Activated CD4-positive, CD25-positive, alpha-beta regulatory T cell (primary cell): ENCODE data around the gene RAB35.

Experiments used
- DNase-seq, 4 experiments: peaks; one replicate each; lab custom pipeline; 2025; lab: John Stamatoyannopoulos, UW

The RAB35 gene

DNA sequence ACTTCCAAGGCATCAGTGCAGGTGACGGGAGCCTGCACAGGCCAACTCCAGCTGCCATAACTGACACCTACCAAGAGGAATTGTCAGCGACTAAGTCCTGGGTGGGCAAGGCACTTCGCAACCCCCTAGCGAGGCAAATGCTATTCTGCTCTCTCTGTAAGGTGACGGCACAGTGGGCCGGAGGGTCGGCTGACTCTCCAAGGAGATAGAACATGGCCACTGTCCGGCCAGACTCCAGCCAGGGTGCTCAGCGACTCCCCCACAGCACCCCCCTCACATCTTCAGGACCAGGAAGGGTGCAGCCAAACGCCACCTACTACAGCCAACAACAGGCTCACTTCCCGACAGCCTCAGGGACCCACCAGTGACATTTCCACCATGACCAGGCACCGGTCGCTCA is 13.2 kb downstream of the RAB35 start:
- DNase-seq: no peak

DNA sequence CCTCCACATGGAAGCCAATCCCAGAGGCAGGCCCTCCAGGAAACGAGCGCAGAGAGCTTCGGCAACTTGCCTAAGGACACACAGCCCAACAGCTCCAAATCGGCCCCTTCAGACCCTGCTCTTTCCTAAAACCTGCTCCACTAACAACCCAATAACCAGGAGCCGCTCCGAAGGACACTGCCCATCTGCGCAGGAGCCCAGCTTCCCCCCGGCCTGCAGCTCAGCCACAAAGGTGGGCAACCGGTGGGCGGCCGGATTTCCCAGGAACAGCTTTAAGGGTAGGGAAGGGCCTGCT is 13.6 kb downstream of the RAB35 start:
- DNase-seq: no peak

DNA sequence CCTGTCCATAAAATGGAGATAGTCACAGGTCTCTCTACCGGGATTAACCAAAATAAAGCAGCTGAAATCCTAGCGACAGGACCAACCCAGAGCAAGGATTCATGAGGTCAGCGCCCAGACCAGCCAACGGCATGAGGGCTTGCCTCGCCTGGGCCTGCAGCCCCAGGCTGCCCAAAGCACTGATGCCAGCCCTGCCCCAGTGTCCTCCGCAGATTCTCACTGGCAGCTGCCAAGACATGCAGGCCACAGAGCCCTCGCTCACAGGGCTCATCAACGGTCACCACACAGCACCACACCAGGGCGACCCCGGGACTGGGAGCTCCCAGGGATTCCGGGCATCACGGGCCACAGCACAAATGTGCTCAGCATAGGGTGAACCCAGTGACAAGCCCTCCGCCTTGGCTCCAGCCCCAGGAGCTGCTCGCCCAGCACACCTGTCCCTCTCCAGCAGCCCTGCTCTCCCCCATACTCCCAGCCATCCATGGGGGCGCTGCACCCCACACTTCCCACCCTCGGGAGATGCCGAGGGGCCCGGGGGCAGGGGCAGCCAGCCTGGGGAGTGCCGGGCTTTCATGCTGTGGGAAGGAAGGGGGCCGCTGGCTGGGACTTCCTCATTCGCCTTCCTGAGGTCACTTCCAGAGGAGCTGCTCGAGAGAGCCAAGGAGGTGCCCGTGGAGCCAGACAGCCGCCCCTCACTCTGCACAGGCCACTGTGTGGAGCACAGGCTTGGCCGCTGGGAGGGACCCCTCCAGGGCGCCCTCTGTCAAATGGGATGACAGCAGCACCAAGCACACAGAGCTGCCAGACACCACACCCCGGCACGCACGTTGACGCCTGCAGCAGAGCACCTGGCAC is 14.1 kb downstream of the RAB35 start:
- no peak for DNase-seq

DNA sequence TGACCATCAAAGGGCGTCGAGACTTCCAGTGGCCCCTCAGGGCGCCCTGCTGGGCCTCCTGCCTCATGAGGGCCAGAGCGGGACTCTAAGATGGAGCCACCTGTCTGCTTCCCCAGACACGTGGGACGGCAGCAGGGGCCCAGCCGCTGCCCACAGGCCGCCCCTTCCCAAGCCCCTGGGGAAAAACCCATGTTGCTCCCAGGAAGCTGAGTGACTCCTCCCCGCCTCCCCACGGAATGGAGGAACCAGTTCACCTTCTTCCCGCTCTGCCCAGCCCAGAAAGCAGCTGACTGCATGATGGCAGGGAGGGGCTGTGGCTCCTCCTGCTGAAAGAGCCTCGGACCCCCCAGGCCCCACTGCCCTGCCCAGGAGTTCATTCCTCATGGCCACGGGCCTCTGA is 14.9 kb downstream of the RAB35 start:
- DNase-seq: no peak

DNA sequence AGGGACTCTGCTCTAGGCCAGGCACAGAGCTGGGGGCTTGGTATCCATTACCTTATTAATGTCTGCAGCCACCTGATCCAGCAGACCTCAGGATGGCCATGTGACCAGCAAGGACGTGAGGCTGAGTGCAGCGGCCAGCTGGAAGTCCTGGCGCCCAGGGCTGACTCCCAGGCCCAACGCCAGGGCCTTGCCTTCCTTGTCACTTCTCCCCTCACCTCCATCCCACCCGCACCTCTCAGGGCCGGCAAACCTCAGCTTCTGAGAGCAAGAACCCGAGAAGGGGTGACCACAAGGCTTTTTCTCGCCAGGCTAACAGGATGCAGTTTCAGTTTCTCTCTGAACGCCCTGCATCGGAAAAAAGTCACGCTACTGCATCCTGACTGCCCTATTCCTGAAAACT is 15.4 kb downstream of the RAB35 start:
- DNase-seq: no peak

DNA sequence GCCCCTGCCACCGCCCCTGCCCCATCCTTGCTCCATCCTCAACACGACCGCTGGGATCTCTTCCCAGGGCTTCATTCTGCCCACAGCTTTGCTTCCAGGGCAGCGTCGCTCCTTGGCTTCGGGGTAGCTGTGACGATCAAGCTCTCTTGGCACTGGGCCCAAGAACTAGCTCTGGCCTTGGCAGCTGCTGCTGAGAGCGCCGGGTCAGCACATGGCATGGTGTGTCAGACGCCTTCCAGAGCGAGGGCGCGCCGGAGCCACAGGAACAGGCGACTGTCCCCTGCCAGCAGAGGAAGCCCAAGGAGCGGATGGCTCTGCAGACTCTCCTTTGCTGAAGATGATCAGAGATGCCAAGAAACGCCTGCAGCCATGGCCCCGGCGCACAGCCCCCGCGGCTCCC is 15.9 kb downstream of the RAB35 start:
- DNase-seq: no peak

DNA sequence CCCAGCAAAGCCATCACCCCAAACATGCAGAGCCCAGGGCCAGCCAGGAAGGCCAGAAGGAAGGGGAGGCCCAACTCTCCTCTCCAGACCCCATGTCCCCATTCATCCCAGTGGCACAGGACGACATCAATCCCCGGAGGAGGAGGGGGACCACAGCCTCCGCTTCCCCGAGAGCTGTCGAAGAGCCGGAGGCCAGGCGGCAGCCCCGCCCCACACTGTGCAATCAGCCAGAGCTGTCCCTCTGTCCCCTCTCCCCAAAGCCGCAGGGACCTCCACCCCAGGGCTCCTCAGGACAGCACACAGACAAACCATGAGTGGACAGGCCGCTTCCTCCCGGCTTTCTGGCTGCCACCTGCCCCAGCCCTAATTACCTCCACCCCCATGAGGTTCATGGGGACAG is 16.8 kb downstream of the RAB35 start:
- DNase-seq: no peak

DNA sequence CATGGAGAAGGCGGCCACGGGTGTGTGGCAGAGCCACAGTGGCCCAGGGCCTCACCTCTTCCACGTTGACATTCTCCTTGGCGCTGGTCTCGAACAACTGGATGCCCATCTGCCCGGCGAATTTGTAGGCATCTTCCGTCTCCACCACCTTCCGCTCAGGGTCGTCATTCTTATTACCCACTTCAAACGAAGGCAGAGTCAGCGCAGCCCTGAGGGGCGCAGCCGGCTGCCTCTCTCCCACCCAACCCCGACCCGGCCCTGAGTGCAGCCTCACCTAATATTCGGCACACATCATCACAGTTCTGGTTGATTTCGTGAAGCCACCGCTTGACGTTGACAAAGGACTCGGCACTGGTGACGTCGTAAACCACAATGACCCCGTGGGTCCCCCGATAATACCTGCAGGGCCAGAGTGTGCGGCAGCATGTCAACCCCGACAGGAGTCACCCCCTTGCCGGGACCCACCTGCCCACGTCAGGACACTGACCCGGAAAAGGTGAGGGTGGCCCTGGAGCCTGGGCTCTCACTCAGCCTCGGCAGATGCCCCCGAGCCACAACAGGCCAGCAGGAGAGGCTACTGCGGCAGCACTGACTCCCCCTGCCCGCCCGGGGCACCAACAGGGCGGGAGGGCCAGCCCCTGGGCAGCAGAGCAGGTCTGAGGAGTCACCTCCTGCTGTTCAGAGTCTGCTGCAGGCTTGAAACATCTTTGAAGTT is 17.6 kb downstream of the RAB35 start:
- no peak for DNase-seq

DNA sequence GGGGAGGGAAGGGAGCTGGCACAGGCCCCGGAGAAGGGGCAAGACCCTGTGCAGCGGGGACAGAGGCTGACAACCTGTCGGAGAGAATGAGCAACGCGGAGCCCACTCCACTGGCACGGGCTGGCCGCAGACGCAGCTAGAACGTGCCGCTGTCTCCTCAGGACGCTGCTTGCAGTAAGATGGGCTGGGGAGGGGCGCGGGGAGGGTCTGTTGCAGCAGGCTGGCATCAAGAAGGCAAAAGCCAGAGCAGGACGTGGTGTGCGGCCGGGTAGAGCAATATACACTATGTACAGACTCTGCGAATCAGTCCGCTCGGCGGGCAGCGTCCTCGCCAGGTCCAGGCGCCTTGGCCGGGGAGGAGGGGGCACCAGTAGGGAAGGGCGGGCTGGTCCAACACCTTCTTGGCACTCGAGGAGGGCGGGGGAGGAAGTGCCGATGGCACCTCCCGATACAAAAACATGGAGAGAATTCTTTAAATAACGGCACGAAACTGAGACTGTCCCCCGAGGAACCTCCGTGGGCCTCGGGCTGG is 19.8 kb downstream of the RAB35 start:
- DNase-seq: no peak

DNA sequence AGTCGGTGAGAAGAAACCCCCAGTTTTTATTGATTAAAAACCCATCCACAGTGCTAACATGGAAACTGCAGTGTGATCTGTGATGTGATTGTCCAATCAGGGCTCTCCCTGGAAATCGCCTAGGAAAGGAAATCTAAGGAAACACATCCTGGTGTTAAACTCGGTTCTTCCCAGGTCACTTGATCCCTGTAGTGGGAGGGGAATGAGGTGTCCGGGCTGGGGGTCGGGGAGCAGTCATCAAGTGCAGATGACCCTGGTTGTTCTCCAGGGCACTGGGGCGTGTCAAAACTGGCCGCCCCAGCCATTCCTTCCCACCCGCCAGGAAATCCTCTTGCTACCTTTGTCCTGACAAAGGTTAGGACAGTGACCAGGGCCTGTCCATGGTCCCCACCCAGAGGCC is 20.8 kb downstream of the RAB35 start:
- DNase-seq: no peak

DNA sequence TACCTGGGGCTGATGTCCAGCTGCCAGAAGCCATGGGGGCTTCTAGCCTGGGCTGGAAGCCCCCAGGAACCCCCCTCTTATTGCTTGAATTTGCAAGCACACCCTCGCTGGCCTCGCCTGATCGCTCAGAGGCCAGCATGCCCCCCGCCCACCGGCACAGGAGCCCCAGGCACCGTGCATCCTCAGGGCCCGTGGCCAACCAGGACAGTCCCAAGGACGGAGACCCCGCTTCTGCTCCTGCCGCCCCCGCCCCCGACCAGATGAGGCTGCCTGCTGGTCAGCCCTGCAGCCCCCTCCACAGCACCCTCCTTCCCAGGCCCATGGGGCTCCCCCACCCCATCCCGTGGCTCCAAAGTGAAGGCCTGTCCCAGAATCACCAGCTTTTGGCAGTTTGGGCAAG is 21.2 kb downstream of the RAB35 start:
- DNase-seq: no peak

DNA sequence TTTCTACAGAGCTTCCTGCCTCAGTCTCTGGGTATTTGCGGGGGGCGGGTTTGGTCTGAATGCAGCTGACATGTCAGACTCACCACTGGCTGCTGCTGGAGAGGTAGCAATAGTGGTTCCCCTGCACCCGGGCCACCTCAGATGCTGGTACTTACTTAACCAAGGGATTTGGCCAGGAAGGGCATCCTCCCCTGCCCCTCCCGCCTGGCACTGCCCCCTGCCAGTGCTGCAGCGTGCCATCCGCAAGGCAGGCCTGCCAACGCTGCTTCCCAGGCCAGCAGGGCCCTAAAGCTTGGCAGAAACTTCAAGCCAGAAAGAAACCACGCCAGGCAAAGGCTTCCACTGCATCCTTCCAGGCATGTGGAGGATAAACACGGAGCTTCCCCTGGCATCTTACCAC is 22.1 kb downstream of the RAB35 start:
- DNase-seq: no peak

DNA sequence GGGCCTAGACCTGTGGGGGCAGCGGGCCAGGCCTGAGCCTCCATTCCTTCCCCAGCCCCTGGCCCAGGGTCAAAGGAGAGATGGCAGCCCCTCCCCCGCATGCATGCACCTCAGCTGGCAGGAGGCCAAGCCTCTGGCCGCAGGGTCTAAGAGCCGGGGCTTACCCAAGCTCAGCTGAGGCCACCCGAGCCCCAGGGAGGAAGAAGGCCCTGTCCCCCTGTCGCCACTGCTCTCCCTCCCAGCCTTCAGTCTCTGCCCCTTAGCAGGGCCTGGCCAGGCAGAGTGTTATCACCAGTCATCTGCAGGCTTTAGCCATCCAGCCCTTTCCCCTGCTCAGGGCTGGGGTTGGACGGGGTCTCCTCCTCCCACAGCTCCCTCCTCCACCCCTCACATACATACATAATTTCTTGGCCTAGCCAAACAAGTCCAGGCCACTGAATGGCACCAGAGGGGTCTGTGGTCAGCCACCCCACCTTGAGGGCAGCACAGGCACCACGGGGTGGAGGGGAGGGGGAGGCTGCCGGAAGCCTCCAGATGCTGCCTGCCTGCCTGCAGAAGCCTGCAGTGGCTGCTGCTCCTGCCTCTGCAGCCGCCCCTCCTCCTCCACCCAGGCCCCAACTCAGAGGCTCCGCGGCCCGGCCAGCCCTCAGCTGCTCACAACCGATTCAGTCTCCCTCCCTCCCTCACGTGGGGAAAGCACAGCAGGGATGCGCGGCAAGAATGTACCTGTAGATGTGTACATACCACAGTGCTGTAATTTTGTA is 22.8 kb downstream of the RAB35 start:
- DNase-seq: no peak

DNA sequence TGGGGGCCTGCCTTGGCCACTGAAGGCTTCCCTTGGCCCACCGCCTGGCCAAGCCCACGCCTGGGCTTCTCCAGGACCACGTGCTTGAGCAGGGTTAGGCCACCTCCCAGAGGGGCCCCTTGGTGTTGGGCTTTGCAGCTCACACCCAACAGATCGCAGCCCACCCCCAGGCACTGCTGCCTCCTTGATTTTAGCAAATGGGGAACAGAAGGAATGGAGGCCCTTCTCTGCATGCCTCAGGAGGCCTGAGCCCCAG is 23.3 kb downstream of the RAB35 start:
- DNase-seq: no peak

DNA sequence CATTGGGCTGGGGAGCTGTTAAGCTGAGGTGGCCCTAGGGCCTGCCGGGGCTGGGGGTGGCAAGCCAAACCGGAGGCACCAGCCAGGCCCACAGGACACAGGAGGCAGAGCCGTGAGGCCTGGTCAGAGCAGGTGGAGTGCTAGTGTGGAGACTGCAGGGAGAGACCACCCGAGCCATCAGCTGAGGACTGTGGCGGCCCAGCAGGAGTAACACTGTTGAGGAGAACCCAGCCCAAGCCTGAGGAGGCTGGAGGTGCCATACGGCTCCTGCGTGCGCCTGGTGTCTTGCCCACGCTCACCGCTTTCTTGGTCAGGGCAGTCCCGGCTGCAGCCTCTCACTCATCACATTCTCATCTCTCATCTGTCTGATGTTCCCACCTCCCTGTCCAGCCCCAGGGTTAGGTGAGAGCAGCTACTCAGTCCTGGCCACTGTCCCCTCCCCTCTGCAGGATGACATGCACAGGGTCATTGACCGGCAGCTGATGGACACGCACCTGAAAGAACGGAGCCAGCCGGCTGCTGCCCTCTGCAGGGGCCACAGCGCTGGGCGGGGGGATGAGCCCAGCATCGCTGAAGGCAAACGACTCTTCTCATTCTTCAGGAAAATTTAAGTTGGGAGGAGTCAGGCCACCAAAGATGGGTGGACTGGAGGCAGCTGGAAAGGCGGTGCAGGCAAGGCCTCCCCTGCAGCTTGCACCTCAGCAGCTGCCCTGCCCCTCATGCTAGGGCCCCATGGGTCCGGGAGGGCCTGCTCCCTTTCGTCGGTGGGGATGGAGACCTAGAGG is 23.8 kb downstream of the RAB35 start:
- no peak for DNase-seq

DNA sequence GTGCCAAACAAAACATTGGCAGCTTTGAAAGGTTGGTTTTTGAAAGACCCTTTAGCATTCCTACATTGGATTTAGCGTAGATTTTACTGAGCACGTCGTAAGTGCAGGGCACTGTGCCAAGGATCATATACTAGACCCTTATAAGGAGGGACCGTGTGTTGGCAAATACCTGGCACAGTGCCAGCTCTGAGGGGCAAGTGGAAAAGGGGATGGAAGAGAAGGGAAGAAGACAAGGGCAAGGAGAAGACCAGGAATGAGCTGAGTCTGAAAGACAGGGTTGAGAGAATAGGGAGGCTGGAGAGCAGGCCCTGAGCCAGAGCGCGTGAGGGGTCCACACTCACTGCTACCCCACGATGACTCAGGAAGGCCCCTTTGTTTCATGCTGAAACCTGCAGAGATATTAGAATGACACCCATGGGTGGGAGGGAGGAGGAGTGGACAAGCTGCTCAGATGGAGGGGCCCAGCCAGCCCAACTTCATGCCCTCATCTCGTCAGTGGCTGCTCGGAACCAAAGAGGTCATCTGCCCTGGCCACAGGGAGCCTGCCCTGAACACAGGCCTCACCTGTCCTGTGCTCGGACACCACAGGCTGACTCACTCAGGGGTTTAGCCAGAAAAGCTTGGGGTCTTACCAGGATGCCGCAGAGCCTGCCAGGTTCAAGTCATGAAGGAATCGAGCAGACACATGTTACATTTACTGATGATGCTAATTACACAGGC is 25.0 kb downstream of the RAB35 start:
- no peak for DNase-seq

DNA sequence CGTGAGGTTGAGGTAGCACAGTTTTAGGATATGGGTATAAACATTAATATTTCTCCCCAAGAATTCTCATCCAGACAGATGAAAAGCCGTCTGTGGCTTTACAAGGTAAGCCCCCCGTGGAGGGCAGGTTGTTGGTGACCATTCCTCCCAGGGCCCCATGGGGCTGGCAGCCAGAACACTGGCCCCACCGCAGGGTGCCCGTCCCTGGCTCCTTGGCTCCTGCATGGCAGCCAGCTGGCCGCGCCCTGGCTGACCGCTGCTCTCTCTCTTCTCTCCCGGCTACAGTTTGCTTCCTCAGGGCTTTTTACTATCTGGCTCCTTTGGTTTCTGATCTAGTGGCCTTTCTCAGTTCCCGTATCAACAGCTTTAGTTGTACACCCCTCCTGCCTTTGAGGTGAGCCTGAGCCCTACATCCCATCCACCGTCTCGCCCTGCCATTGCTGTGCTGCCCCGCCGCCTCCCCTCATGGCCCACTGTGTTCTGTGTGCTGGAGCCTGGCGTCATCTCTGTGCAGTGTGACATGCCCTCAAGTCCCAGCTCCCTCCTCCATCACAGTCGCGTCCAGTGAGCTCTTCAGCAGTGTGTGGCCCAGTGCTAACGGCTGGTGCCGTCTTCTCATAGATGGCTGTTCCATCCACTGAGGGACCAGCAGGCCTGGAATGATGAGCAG is 25.8 kb downstream of the RAB35 start:
- DNase-seq: no peak

DNA sequence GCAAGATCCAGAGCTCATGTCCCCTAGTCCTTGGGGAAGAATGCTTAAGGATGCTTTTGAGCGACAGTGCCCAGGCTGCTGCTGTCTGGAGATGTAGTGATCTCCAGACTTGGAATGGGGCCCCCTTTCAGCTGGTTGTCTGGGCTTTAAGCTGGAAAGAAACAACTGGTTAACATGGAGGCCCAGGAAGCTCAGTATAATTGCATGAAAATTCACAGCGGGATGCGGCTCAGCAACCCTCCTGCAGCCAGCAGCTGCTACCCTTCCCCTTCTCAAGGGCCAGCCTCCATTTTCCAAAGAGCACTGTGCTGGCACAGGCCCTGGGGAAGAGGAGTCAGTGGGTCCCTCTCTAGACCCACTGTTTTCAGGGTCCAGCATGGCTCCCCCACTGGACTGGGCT is 26.3 kb downstream of the RAB35 start:
- no peak for DNase-seq

DNA sequence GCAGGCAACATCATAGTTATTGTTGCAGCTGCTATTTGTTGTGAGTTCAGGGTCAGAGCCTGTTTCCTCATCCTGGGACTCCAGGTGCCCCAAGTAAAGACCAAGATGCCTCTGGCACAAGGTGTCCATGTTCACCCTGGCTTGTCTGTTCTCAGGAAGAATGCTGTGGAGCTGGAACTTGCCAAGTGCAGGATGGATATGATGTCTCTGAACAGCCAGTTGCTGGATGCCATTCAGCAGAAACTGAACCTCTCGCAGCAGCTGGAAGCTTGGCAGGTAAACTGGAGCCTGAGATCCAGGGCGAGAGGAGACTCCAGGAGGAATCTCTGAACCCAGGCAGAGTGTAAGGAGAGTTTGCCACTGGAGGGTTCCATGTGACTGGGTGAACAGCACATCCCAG is 26.8 kb downstream of the RAB35 start:
- no peak for DNase-seq

DNA sequence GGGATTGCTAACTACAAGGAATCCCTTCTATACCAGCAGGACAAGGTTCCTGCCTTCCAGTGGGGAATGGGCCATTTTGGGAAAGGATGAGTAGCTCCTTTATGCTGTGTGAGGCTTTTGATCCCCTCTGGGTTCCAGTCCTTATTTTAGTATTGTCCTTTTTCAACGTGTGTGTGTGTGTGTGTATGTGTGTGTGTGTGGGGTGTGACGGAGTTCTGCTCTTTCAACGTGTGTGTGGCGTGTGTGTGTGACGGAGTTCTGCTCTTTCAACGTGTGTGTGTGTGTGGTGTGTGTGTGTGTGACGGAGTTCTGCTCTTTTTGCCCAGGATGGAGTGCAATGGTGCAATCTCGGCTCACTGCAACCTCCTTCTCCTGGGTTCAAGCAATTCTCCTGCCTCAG is 27.4 kb downstream of the RAB35 start:
- no peak for DNase-seq
